ENCODE data around the gene DNMBP.
"Not testable (repeated sequence)": the region's sequence is repeated elsewhere in the genome, so short reads cannot be mapped to it uniquely, and the experiment has no call there.

DNA sequence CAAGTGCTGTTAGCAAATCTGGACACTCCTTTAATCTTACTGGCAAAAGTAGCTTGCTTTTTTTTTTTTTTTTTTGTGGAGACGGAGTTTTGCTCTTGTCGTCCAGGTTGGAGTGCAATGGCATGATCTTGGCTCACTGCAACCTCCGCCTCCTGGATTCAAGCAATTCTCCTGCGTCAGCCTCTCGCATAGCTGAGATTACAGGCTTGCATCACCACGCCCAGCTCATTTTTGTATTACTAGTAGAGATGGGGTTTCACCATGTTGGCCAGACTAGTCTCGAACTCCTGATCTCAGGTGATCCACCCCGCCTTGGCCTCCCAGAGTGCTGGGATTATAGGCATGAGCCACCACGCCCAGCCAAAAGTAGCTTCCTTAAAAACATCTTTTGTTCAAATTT lies 114.7 kb downstream of the DNMBP start:
- TF ChIP-seq, protein P1, sequence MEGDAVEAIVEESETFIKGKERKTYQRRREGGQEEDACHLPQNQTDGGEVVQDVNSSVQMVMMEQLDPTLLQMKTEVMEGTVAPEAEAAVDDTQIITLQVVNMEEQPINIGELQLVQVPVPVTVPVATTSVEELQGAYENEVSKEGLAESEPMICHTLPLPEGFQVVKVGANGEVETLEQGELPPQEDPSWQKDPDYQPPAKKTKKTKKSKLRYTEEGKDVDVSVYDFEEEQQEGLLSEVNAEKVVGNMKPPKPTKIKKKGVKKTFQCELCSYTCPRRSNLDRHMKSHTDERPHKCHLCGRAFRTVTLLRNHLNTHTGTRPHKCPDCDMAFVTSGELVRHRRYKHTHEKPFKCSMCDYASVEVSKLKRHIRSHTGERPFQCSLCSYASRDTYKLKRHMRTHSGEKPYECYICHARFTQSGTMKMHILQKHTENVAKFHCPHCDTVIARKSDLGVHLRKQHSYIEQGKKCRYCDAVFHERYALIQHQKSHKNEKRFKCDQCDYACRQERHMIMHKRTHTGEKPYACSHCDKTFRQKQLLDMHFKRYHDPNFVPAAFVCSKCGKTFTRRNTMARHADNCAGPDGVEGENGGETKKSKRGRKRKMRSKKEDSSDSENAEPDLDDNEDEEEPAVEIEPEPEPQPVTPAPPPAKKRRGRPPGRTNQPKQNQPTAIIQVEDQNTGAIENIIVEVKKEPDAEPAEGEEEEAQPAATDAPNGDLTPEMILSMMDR (IDR thresholded peaks at IDR 0.05): not testable (repeated sequence)
- TF ChIP-seq POLR2A, POLR2AphosphoS5 (IDR thresholded peaks at IDR 0.05): not testable (repeated sequence)
